Upper lobe of right lung (tissue), 1 donor: Measurements from ENCODE around the gene OR10A5. TPM values are rescaled to one million over a fixed set of nuclear protein-coding genes. Genes with fewer than 3 reads are reported as not detected.
"Not testable (repeated sequence)": the region's sequence is repeated elsewhere in the genome, so short reads cannot be mapped to it uniquely, and the experiment has no call there.

Experiments
- ATAC-seq: fragments of 200-7000 bp; cut with Tn5 transposase; one replicate; pipeline ENCODE4 v1.9.1; 2020; ENCODE audit warnings: mild to moderate bottlenecking, moderate library complexity
- DNase-seq: peaks from one replicate; pipeline ENCODE4 v3.0.0-alpha.2; 2020
- H3K27ac ChIP-seq: fragments of 200-600 bp; one replicate; pipeline ENCODE4 v1.8.0; 2022
- H3K27me3 ChIP-seq: fragments of 200-600 bp; one replicate; pipeline ENCODE4 v1.8.0; 2022; ENCODE audit warnings: mild to moderate bottlenecking
- H3K36me3 ChIP-seq: fragments of 200-600 bp; one replicate; pipeline ENCODE4 v1.8.0; 2022
- H3K4me1 ChIP-seq: fragments of 200-600 bp; one replicate; pipeline ENCODE4 v1.8.0; 2022
- H3K4me3 ChIP-seq: fragments of 200-600 bp; one replicate; pipeline ENCODE4 v1.8.0; 2022; ENCODE audit warnings: mild to moderate bottlenecking
- H3K9me3 ChIP-seq: fragments of 200-600 bp; one replicate; pipeline ENCODE4 v1.8.0; 2022
- CTCF ChIP-seq: fragments of 200-600 bp; IDR thresholded peaks from one replicate; pipeline ENCODE4 v1.8.0; 2022; ENCODE audit warnings: antibody characterized with exemption
- intact Hi-C: fragments of 100-400 bp; cut with DNase I; formaldehyde crosslinking; loops from one replicate; pipeline ENCODE4 v1.11.0; 2022
- total RNA-seq: library from RNA; stranded (reverse); fragmentation: NEBNext Ultra II Directional; extraction: Animal tissue kit (Norgen Biotek cat#: 25700); gene quantifications from one replicate; pipeline ENCODE4 v1.2.1, GENCODE V29; 2021
- donor health status: DM: no; HTN: yes; CAD: no; lungs with severe emphysema.

The OR10A5 gene
- total RNA-seq, 1 donor from 2014 or later, result not detected

- H3K4me3 ChIP-seq, result no peak within 1 kb of the TSS
- no peaks in the 10 kb centered on the region for H3K9me3 ChIP-seq
- intact Hi-C loops, result no loop called here
- DNase-seq (no peak), ATAC-seq (no peak)
- H3K27ac ChIP-seq, result no peak within 1 kb of the TSS
- H3K4me1 ChIP-seq, result no peaks in the 10 kb centered on the region
- no peak for TF ChIP-seq CTCF
- H3K36me3 ChIP-seq, result no peaks in the 10 kb centered on the region
- H3K27me3 ChIP-seq, result no peaks in the 10 kb centered on the region
Observed at GRCh38 chr11:6876325-6876724, 30.8 kb downstream of the OR10A5 start, which contains the start of gene OR10A4. OR10A4 (plus strand) TSS chr11:6876625; CDS start chr11:6876648, 23 bp downstream.

GRCh38 chr11:6876914-6877313 is 31.4 kb downstream of the OR10A5 start:
- ATAC-seq (no peak), DNase-seq (no peak)
- intact Hi-C loops, result no loop called here
- no peak overlapping the region for H3K27ac ChIP-seq
- H3K36me3 ChIP-seq, result no peaks in the 10 kb centered on the region
- H3K4me3 ChIP-seq, result no peak overlapping the region
- no peaks in the 10 kb centered on the region for H3K4me1 ChIP-seq
- H3K9me3 ChIP-seq, result no peaks in the 10 kb centered on the region
- H3K27me3 ChIP-seq, result no peaks in the 10 kb centered on the region
- TF ChIP-seq CTCF, result no peak

GRCh38 chr11:6882751-6883150 is 37.3 kb downstream of the OR10A5 start:
- Histone ChIP-seq H3K36me3 (no peaks in the 10 kb centered on the region), H3K27me3 (no peaks in the 10 kb centered on the region), H3K9me3 (no peaks in the 10 kb centered on the region), H3K27ac (no peak overlapping the region), H3K4me3 (no peak overlapping the region), H3K4me1 (no peaks in the 10 kb centered on the region)
- DNase-seq (no peak), ATAC-seq (no peak)
- TF ChIP-seq CTCF, result no peak
- intact Hi-C loops, result no loop called here

- H3K4me1 ChIP-seq, H3K27ac ChIP-seq, H3K36me3 ChIP-seq, DNase-seq, ATAC-seq, H3K27me3 ChIP-seq, H3K4me3 ChIP-seq, intact Hi-C loops, H3K9me3 ChIP-seq: not testable (repeated sequence)
Observed at GRCh38 chr11:6887711-6888110, 42.2 kb downstream of the OR10A5 start.

- no peak overlapping the region for H3K4me3 ChIP-seq
- intact Hi-C loops, result no loop called here
- H3K27me3 ChIP-seq, result no peaks in the 10 kb centered on the region
- H3K27ac ChIP-seq, result no peak overlapping the region
- DNase-seq, result no peak
- TF ChIP-seq CTCF, result no peak
- no peaks in the 10 kb centered on the region for H3K9me3 ChIP-seq
- ATAC-seq, result no peak
- H3K4me1 ChIP-seq, result no peaks in the 10 kb centered on the region
- H3K36me3 ChIP-seq, result no peaks in the 10 kb centered on the region
Observed at GRCh38 chr11:6888830-6889229, 43.3 kb downstream of the OR10A5 start.

GRCh38 chr11:6889835-6890234 is 44.4 kb downstream of the OR10A5 start:
- no peaks in the 10 kb centered on the region for H3K4me1 ChIP-seq
- no peak for TF ChIP-seq CTCF
- H3K27me3 ChIP-seq, result no peaks in the 10 kb centered on the region
- no peaks in the 10 kb centered on the region for H3K36me3 ChIP-seq
- DNase-seq (no peak), ATAC-seq (no peak)
- intact Hi-C loops, result no loop called here
- no peaks in the 10 kb centered on the region for H3K9me3 ChIP-seq
- H3K4me3 ChIP-seq, result no peak overlapping the region
- H3K27ac ChIP-seq, result no peak overlapping the region
